Muscle of arm (tissue), 12 donors: ENCODE measurements around the gene CA4. TPM values are rescaled to one million over a fixed set of nuclear protein-coding genes. Genes with fewer than 3 reads are reported as not detected.
"Not testable (repeated sequence)": the region's sequence is repeated elsewhere in the genome, so short reads cannot be mapped to it uniquely, and the experiment has no call there.

ENCODE experiments used
- DNase-seq: peaks from one replicate; pipeline ENCODE4 v3.0.0-alpha.2; 2013
- polyA plus RNA-seq, 12 donors: library from polyadenylated mRNA; unstranded; fragments of 120-200 nt; gene quantifications; one replicate each; pipeline ENCODE4 v1.2.1, GENCODE V29; 2013; ENCODE audit not compliant: insufficient read length in 12 of 12

The CA4 gene
- polyA plus RNA-seq, 12 donors, result 2.5 to 10.2 (median 7.1) TPM; not detected in 2

DNA sequence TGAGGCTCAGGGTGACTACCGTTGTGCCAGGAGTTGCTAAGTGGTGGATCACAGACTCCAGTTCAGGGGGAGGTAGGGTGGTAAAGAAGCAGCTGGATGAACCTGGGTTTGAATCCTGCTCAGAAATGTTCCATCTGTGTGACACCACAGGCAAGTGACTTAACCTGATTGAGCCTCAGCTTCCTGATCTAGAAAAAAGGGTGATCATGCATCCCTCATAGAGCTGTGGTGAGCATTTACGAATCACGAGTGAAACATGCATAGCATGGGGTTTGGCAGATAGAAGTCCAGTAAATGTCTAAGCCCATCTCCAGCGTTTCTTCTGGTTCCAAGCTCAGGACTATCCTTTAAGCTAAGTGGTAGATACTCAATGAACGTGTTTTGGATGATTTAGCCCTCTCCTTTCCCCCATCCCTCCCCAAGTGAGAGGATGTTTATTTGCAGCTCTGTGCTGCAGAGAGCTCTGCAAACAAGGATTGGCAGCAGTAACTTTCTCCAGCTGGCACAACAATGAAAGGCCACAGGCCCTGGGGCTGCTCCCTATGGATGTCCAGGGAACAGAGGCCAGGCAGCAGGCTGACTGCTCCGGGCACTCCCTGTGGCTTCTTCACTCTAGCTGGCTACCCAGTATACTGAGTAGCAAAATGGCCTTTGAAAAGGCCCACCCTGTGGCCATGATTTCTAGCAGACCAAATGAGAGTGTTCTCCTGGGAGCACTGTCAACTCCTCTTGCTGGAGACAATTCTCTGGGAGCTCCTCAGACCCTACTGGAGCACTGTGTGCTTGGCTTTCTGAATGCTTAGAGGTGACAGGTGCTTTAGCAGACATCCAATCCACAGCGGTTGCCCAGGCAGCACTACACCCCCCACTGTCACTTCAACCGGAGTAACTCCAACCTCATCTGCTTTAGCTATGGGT is 21.3 kb downstream of the CA4 start:
- DNase-seq, result no peak

DNA sequence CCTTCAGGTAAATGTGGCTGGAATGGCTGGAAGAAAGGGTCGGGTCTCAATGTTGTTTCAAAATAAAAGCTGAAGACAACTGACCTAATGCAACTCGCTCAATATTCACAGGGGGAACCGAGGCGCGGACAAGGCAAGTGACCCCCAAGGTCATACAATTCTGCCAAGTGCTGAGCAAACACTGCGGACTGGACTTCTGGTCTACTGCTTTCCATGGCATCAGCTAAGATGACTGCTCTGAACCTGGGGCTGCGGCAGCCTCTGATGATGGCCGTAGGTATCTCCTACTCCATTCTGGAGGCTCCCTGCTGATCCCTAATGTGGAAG is 21.9 kb downstream of the CA4 start:
- DNase-seq, result no peak

GRCh38 chr17:60173304-60173819 is 23.6 kb downstream of the CA4 start:
- no peak for DNase-seq

GRCh38 chr17:60174035-60174434 is 24.3 kb downstream of the CA4 start:
- DNase-seq, result no peak

DNA sequence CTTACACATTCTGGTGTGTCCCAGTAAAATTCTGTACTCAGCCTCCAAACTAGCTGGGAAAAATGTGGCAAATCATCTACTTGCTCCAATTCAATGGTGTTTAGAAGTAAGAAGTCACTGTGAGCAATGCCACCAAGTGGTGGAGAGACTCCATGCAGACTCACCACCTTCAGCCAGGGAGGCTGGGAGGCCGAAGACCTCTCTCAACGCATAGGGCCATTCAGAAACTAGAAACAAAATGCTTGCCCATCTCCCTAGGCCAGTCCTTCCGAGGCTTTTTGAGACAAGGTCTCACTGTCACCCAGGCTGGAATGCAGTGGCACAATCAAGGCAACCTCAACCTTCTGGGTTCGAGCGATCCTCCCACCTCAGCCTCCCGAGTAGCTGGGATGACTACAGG is 25.0 kb downstream of the CA4 start:
- not testable (repeated sequence) for DNase-seq

- DNase-seq, result not testable (repeated sequence)
Measured at GRCh38 chr17:60176763-60177162, 27.0 kb downstream of the CA4 start.

- DNase-seq, result not testable (repeated sequence)
Measured at GRCh38 chr17:60178180-60178579, 28.4 kb downstream of the CA4 start.

DNA sequence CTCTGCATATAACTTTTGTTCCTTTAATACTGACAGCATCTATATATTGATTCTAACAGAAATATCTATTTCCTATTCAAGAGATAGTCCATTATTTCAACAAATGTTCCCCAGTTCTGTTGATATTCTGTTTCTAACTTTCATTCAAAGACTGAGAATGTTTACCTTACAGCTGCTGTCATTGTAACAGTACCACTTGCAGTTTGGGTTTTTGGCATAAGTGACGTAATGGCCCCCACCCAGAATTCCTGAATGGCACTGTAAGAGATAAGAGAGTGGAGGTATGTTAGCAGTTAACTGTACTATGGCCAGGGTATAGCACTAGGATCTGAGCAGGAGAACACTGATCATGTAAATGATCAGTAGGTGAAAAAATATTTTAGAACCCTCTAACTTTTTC is 30.6 kb downstream of the CA4 start:
- DNase-seq, result not testable (repeated sequence)

- not testable (repeated sequence) for DNase-seq
Measured at GRCh38 chr17:60186372-60186771, 36.6 kb downstream of the CA4 start.

DNA sequence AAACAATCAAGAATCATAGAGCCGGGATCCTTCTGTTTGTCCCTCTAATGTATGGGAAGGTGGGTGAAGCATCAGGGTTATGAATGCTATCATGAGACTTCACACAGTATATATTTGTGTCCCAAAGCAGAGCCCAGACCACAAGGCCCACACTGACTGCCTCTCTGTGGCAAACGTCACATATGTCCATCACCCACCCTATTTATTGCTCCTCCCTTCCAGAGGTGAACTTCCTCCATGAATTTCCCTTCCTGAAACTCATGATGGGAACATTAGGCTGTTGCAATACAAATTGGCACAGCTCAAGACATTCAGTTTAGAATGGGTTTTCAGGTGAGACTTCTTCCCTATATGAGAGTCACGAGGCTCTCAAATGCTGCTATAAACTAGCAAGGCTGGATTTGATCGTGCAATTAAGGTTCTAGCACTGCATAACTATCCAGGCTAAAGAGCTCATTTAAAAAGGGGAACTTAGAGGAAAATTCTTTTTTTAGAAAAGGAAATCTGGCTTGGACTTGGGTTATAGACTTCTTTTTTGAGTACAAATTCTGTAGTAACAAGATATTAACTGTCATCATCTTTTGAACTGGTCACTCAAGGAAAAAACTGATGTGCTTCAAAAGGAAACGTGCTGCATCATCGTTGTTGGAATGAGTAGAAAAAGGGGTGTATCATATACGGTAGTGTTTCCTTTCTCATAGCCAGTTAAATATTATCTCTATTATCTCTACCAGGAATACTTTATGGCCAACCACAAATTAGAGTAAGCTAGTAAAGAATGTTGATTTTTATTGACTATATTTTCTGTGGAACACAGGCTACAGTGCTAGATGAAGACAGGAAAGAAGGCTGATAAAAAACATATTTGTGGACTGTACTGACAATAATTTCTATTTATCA is 37.3 kb downstream of the CA4 start:
- DNase-seq, result not testable (repeated sequence)

- no peak for DNase-seq
Measured at GRCh38 chr17:60188759-60189158, 39.0 kb downstream of the CA4 start.

GRCh38 chr17:60190032-60190431 is 40.3 kb downstream of the CA4 start:
- DNase-seq, result not testable (repeated sequence)

DNA sequence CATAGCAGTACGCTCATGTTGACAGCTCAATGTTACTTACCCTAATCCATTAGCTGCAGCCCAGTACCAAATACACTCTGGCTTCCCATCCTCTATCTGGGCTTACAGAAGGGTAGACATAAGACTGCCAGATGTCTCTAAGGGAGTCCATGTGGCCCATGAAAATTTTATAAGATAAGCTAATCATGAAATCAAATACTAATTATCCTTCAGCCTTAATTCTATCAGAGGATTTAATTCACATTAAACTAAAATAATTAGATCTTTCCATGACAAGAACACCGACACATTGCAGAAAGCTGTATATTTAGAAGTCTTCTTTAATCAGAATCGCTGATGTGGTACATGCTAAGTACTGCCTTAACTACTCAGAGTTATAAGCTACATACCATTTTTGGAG is 43.3 kb downstream of the CA4 start:
- DNase-seq, result not testable (repeated sequence)

DNA sequence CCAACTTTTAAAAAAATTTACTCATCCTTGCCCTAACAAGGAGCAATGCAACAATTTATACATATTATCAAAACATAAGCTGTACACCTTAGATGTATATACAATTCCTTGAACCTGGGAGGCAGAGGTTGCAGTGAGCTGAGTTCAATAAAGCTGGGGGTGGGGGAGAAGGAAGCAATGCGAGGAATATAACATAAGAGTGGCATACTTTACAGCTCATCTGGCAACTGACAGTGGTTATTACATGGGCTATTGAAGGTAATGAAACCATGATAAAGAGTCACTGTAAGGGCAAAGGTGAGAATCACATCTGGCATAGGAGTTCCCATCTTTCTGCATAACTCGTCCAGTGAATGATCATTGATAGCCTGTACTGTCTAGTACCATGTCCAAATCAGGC is 43.7 kb downstream of the CA4 start:
- no peak for DNase-seq

DNA sequence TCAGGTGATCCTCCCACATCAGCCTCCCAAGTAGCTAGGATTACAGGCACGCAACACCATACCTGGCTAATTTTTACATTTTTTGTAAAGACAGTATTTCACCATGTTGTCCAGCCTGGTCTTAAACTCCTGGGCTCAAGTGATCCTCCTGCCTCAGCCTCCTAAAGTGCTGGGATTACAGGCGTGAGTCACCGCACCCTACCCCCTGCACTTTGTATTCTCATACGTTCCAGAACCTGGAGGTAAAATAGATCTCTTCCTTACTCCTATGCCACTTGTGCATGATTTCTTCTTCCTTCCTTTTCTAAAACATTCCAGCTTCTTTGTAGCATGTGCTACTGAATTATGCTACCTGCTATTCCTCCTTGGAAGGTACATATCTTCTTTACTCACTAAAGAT is 44.4 kb downstream of the CA4 start:
- DNase-seq, result not testable (repeated sequence)

DNA sequence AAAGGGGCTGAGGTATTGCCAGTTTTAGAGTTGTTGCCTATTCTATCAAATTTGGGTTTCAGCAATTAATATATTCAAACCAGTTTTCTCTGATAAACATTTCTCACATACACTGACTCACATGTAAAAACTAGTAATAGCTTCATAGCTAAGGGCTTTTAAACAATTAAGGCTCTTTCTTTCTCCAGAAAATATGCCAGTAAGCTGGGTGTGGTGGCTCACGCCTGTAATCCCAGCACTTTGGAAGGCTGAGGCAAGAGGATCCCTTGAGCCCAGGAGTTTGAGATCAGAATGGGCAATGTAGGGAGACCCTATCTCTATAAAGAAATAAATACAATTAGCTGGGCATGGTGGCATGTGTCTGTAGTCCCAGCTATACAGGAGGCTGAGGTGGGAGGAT is 48.9 kb downstream of the CA4 start:
- not testable (repeated sequence) for DNase-seq

- not testable (repeated sequence) for DNase-seq
Measured at GRCh38 chr17:60205782-60206181, 56.0 kb downstream of the CA4 start.

GRCh38 chr17:60208302-60208701 is 58.5 kb downstream of the CA4 start:
- DNase-seq, result not testable (repeated sequence)
